Epithelial cell of proximal tubule (primary cell): ENCODE measurements around the gene ZNF407. TPM values are rescaled to one million over a fixed set of nuclear protein-coding genes. Genes with fewer than 3 reads are reported as not detected.
"Not testable (repeated sequence)": the region's sequence is repeated elsewhere in the genome, so short reads cannot be mapped to it uniquely, and the experiment has no call there.

ENCODE experiments used
- DNase-seq: peaks from one replicate; pipeline ENCODE4 v3.0.0-alpha.2; 2011; ENCODE audit warnings: low read depth
- H3K4me3 ChIP-seq: 2 replicates; pipeline ENCODE4 v1.5.1; 2011; ENCODE audit warnings: low read depth, mild to moderate bottlenecking, low read length
- CTCF ChIP-seq: conservative IDR thresholded peaks from 2 replicates; pipeline ENCODE4 v1.5.1; 2012; ENCODE audit warnings: low read depth, mild to moderate bottlenecking, low read length
- total RNA-seq: library from RNA; depleted of rRNA; stranded (reverse); fragments of >200 nt; gene quantifications from 2 replicates; pipeline ENCODE4 v1.2.3, GENCODE V29; 2015

The ZNF407 gene
- total RNA-seq, 1 donor from 2014 or later, result 3.0 TPM

- no peak for TF ChIP-seq CTCF
- no peak for DNase-seq
- no peak overlapping the region for H3K4me3 ChIP-seq
Measured at GRCh38 chr18:75088622-75089211, 491.0 kb downstream of the ZNF407 start.

GRCh38 chr18:75089748-75090327, 492.2 kb downstream of the ZNF407 start:
- DNase-seq, result no peak
- TF ChIP-seq CTCF, result no peak
- H3K4me3 ChIP-seq, result no peak overlapping the region

- DNase-seq, result no peak
- TF ChIP-seq CTCF, result no peak
- no peak overlapping the region for H3K4me3 ChIP-seq
Measured at GRCh38 chr18:75090336-75090735, 492.7 kb downstream of the ZNF407 start.

- DNase-seq, result no peak
- H3K4me3 ChIP-seq, result no peak overlapping the region
- TF ChIP-seq CTCF, result no peak
Measured at GRCh38 chr18:75097491-75098225, 500.0 kb downstream of the ZNF407 start.

GRCh38 chr18:75100832-75101630, 503.4 kb downstream of the ZNF407 start:
- no peak for DNase-seq
- no peak overlapping the region for H3K4me3 ChIP-seq
- TF ChIP-seq CTCF, result no peak

GRCh38 chr18:75101916-75102315, 504.2 kb downstream of the ZNF407 start:
- TF ChIP-seq CTCF, result no peak
- no peak for DNase-seq
- H3K4me3 ChIP-seq, result no peak overlapping the region

GRCh38 chr18:75104029-75104428, 506.4 kb downstream of the ZNF407 start:
- not testable (repeated sequence) for DNase-seq, H3K4me3 ChIP-seq
